ENCODE data around the gene TCEA3.
A peak's percentile ranks its signal among the peaks of the same experiment; 100 is the strongest.

The TCEA3 gene

DNA sequence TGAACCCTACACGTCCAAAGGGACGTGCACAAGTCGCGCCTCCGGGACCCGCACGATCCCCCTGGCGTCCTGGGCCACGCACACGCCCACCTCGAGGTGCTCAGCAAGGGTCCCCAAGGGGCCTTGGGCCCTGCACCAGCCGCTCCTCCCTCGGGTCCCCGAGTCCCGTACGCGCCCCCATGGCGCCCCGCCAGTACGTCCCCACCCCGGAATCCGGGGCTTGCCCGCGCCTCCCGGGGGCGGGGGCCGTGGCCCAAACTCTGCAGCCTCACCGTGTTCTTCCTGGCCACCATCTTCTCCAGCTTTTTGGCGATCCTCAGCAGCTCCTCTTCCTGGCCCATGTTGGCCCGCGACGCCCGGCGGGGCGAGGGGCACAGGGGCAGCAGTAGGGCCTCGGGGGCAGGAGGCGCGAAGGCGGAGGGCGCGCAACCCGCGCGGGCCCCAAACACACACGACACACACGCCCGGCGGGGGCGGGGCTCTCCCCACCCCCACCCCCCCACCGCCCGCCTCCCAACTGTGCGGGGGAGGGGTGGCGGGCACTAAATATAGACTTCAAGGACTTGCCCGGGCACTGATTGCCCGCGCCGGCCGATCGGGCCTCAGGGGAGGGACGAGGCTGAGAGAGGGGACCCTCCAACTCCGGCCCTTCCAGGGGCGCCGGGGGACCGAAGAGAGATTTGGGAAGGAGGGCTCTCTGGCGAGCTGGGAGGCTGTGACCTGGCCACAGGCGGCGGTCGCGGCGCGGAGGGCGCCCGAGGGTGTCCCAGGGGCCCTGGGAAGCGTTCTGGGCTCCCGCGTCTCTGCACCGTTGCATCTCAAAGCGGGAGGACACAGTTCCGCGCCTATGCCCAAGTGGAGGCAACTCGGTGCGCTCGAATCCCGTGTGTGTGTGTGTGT, at the start of gene TCEA3:
Gene TCEA3 (minus strand): TSS at position 456 of the 900 bp plus-strand sequence. CDS start 115 bp downstream, at position 341.
- DNase-seq = no peak

DNA sequence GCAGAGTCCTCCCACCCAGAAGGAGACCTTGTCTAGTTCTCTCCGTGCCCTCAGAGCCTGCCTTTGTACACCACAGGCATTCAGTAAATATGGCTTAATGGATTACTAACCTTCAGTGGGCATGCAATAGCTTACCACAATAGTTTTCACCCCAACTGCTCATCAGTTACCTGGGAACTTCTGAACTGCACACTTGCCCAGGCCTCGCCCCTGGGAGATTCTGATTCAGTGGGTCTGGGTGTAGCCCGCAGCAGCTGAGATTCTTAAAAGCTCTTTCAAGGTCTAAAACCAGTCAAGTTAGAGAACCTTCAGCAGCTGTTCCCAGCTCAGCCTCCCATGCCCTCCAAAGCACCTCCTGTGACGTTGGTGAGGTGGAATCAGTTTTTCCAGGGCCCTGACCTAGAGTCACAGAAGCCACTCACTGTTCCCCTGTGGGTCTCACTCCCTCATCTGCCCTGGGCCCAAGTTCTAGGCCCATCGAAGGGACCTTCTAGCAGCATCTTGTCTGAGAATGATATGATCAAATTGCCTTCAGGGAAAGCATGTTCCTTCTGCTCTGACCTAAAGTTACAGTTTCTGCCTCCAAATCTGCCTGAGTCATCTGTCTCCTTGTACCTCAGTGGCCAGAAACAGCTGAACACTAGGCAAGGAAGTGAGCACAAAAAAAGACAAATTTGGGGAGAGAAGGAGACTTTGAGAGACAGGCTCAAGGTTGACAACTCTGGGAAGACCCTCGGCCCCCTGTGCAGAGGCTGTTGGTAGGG, 48.7 kb upstream of the TCEA3 start:
- DNase-seq = no peak

GRCh38 chr1:23472351-23473036, 47.9 kb upstream of the TCEA3 start:
- no peak for DNase-seq

DNA sequence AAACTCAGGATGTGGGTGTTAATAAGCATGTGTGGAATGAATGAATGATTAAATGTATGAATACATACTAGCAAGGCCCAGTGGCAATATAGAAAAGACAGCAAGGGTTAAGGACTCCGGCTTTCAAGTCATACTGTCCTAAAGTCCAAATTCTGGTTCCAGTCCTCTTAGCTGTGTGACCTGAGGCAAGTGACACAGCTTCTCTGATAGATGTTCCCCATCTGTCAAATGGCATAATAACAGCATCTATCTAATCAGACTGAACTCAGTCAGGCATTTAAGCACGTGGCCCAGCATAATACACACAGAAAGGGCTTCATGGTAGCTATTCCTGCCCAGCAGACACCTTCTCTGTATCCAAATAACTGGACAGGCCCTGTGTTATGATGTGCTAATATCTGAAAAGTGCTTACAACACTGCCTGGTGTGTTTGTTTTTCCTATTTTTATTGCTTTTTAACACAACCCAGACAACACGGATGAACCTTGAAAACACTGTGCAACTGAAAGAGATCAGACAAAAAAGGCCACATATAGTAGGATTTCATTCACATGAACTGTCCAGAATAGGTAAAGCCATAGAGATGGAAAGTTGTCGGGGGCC, 47.0 kb upstream of the TCEA3 start:
- DNase-seq = no peak

DNA sequence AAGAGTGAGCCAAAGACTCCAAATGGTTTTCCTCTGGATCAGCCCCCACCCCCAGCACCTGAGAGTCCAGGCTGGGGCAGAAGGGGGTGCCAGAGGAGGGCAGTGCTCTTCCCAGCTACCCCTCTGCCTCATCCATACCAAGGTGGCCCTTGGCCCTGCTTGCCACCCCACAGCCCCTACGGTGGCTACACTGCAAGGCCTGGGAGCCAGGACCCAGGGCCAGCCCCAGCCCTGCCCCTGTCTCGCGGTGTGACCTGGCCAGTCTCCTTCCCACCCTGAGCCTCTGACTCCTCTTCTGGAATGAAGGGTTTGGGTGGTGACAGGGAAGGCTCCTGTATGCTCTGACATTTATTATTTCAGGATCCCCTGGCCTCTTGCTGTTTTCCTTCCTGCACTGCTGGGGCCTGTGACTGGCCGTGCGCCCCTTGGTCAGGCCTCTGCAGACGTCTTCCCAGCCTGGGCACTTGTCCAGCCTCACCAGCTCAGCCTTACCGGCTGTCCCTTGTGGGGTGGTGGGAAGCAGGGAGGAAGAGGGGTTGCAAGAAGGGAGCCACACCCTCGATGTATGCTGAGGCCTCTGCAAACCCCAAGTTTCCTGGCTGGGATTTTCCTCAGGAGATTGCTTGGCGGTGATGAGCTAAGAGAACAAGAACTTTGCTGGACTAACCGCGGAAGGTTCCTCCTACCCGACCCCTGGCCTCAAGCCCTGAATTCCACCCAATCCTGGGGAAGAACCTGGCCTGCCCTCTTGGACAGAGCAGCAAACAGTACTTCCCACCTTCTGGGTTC, 45.9 kb upstream of the TCEA3 start:
- no peak for DNase-seq

DNA sequence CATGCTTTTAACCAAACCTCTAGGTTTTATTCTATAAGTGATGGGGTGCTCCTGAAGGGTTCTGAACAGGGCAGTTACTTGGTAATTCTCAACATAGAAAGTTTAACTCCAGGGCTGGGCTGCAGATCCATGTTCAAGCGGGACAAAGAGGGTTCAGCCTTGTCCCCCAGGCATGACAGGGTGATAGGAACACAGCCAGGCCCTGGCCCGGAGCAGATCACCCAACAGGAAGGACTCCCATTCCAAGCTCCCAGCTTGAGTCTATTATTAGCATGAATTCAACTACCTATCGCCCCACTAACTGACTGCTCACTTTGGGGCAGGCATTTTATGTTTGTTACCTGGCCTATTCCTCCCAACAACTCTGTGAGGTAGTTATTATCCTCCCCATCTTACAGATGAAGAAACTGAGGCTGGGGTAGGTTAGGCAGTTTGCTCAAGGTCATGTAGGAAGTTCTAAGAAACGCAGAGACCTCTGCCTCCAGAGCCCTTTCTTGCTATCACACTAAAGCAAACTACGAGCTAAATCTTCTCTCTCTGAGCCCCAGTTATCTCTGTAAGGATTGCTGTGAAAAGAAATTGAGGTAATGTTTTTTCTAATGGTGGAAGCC, 44.9 kb upstream of the TCEA3 start:
- no peak for DNase-seq

DNA sequence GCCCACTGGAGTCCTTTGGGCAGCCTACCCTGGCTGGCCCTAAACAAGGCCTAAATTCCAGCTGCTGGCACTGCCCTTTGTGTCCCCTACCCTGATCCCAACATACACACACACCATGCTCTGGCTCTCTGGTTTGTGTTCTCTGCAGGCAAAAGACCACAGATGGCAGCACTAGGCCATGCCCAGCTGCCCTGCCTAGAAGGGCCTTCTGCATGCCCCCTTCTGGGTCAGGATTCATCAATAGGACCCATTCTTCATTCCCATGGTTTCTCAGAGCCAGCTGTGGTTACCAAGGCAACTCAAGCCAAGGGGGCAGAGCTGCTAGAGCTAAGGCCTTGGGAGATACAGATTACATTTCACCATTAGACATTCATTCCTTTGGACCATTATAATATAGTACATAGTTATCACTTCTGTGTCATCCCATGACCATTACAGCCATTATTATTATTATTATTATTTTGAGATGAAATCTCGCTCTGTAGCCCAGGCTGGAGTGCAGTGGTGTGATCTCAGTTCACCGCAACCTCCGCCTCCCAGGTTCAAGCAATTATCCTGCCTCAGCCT, 42.0 kb upstream of the TCEA3 start:
- no peak for DNase-seq

- DNase-seq = no peak
Measured at GRCh38 chr1:23463286-23463685, 38.7 kb upstream of the TCEA3 start.

DNA sequence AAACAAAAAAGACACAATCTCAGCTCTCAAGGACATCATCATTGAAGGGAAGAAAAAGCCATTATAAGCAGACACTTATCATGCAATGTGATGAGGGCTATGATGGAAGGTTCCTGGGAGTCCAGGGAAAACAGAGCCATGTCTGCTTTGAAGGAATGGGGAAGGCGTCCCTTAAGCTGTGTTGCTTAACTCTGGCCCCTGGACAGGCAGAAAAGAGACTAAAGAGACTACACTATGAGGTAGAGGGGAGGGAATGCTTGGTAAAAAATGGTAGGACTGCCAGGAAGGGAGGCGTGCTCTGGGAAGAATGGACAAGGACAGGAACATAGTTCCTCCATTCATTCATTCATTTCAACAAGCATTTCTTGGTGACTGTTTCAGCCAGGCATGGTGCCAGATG, 38.2 kb upstream of the TCEA3 start:
- DNase-seq = no peak

DNA sequence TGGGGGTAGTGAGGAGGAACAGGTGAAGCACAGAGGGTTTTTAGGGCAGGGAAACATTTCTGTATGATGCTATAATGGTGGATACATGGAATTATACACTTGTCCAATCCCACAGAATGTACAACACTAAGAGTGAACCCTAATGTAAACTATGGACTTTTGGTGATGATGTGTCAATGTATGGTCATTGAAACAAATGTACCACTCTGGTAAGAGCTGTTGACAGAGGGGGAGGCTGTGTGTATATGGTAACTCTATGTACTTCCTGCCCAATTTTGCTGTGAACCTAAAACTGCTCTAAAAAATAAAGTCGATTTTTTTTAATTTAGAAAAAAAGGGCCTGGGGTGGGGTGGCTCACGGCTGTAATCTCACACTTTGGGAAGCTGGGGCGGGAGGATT, 36.5 kb upstream of the TCEA3 start:
- DNase-seq = no peak

DNA sequence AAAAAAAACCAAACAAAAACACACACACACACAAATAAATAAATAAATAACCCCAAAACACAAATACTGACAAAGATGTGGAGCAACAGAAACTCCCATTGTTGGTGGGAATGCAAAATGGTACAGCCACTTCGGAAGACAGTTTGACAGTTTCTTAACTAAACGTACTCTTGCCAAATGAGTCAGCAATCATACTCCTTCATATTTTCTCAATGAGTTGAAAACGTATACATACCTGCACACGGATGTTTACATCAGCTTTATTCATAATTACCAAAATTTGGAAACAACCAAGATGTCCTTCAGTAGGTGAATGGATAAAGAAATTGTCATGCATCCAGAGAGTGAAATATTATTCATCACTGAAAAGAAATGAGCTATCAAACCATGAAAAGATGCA, 36.0 kb upstream of the TCEA3 start:
- no peak for DNase-seq

DNA sequence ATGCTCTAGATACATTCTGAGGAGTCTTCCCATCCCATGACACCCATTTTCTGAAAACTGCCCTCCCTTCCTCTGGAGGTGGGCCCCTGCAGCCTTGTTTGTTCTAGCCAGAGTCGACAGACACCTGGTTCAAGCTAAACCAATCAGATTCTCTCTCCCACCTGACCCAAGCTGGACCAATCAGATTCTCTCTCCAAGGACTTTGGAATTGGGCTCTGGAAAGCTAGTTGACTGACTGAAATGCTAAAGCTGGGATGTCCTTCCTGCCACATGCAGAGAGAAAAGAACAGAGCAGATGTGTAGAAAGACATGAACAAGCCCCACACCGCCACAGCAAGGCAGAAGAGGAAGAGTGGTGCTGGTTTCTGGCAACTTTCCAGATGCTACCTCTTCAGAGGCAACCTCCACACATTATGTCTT, 34.8 kb upstream of the TCEA3 start:
- no peak for DNase-seq

DNA sequence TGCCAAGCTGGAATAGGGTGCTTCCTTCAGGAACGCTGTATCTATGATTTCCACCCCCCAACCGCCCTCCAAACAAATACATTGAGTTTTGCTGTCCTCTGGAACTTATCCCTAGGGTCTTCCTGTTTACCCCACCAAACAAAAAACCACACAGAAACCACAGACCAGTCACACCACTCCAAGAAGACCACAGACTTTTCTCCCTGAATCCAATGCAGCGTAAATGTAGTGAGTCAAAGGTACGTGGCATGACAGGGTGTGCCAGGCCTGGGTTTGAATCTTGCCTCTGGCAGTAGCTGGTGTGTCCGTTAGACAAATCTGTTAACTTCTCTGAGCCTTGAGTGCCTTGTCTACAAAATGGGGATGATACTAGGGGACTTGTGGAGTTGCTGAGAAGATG, 31.7 kb upstream of the TCEA3 start:
- DNase-seq = no peak

DNA sequence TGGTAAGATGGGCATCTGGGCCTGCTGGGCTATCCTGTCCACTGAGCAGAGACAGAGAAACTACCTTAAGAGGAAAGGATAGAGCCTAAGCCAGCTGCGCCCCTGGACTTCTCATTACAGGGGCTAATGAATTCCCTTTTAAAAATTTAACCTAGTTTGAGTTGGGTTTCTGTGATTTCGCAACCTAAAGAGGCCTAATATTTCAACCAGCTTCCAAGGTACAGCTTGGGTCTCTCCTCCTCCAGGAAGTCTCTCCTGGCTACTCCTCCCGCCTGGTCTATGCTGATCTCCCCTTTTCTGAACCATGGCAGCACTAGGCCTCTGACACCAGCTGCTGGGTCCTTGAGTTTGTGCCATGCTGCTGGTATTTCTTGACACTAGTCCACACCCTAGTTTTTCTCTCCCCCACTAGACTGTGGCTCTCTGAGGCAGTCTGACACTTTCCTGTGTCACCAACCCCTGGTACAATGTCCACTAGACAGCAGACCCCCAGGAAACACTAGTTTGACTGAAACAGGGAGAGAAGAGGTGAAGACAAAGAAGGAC, 29.0 kb upstream of the TCEA3 start:
- DNase-seq = no peak

- DNase-seq = peak; percentile 23
Measured at GRCh38 chr1:23452011-23452411, 27.5 kb upstream of the TCEA3 start.

GRCh38 chr1:23451441-23451840, 26.9 kb upstream of the TCEA3 start:
- no peak for DNase-seq

DNA sequence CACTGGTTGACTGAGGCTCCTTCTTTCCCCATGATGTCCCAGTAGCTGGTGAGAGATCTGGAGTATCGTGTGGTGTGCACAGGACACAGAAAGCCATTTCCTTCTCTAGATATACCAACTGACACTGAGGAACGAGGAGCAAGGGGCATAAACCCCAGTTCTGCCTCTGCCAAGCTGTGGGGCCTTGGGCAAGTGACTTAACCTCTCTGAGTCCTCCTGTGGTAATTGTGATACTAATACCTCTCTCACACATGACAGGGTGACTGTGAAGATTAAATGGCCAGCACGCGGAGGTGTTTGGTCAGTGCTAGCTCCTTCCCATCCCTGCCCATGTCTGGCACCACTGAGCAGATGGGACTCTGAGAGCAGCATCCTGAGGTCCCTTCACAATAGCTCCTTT, 26.3 kb upstream of the TCEA3 start:
- DNase-seq = no peak

- DNase-seq = no peak
Measured at GRCh38 chr1:23449958-23450357, 25.4 kb upstream of the TCEA3 start.

GRCh38 chr1:23449306-23449705, 24.8 kb upstream of the TCEA3 start:
- no peak for DNase-seq

GRCh38 chr1:23448846-23449245, 24.3 kb upstream of the TCEA3 start:
- DNase-seq = no peak

DNA sequence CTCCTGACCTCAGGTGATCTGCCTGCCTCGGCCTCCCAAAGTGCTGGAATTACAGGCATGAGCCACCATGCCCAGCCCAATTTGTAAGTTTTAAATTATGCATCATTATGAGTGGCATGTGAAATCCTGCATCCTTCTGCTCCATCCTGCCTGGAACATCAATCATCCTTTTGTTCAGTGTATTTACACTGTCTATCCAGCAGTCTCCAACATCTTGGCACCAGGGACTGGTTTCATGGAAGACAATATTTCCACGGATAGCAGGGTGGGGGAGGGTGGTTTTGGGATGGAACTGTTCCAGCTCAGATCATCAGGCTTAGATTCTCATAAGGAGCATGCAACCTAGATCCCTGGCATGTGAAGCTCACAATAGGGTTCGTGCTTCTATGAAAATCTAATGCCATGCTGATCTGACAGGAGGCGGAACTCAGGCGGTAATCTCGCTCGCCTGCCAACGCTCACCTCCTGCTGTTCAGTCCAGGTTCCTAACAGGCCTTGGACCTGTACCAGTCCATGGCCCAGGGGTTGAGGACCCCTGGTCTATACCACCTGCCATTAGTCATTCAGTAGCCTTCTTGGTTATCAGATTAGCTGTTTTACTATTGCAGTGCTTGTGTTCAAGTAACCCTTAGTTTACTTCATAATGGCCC, 22.2 kb upstream of the TCEA3 start:
- no peak for DNase-seq

Data from NCI-H1048 (cell line).